ENCODE data around the gene ULBP1.
"Not testable (repeated sequence)": the region's sequence is repeated elsewhere in the genome, so short reads cannot be mapped to it uniquely, and the experiment has no call there.

The ULBP1 gene

DNA sequence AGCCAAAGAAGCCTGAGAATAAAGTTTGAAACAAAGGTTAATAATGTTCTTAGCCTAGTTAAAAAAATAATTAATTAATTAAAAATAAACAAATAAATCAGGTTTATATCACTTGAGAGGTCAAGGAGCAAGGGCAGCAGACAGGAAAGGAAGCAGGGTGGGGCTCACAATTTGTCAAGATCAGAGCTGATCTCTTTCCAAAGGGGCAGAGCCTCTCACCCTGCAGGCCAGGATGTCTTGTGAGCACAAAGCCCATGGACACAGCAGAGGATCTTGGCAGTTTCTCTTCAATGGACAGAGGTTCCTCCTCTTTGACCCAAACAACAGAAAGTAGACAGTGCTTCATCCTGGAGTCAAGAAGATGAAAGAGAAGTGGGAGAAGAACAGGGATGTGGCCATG, 14.9 kb downstream of the ULBP1 start:
- no peak for DNase-seq

DNA sequence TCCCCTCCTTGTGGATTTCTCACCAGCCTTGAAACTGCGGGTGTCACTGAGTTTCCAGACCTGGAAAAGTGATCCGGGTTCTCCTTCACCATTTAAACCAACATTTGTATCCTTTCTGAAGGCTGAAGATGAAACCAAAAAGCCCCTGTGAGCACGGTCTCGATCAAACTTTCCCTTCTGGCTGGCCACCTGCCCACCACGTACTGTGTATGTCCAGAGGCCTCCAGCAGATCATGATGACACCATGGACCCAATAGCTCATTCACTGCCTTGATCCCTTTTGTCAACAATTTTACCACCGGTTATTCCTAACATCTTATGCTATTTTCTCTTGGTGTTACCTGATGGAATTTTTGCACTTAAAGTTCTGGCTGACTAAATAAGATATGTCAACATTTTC, 15.6 kb downstream of the ULBP1 start:
- no peak for DNase-seq

DNA sequence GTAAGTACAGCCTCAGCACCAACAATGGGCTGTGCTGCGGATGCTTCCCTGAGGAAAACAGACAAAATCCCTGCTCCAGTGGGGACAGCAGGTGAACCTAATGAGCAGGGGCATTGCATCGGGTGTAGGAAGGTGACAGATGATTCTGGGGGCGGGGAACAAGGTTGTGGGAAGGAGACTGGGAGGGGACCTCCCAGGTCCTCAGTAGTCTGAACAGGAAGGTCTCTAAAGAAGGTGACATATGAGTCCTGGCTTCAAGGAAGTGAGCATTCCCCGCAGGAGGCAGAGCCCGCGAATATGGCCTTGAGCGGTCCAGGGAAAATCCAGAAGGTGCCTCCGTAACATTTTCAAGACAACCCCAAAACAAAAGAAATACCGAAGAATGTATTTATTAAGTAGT, 19.4 kb downstream of the ULBP1 start:
- DNase-seq, result no peak

DNA sequence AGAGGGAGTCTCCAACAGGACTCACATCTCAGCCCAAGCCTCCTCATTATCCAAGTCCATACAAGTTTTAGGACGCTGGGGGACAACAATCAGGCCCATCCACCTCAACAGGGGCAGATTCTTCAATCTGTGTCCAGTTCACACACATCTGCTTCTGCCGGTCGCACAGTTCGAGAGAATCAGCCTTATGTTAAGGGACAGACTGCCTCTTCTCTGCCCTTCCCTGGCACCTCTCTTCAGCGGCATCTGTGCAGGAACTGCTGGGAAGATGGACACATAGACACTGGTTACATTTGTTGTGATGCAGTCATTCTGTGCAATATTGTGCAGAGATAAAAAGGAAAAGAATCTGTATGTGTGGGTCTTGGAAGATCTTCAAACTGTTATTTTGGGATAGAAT, 21.0 kb downstream of the ULBP1 start:
- no peak for DNase-seq

DNA sequence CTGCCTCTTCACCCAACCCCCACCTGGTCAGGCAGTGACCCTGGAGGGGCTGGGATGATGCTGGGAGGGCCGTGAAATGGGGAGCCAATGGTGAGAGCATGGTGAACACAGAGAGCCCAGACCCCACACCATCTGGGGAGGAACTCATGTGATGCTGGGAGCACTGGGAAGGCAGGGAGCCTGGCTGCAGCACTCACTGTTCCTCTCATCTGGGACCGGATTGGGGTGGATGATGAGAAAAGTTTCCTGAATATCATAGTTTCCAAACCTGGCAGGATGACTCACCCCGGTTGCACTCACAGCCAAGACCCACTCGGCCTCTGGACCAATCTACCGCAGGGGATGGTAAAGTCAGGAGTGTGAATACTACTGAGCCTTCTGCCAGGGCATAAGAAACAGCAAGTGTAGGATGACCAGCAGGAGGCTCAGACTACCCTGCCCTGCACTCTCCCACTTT, 21.8 kb downstream of the ULBP1 start:
- DNase-seq, result no peak

DNA sequence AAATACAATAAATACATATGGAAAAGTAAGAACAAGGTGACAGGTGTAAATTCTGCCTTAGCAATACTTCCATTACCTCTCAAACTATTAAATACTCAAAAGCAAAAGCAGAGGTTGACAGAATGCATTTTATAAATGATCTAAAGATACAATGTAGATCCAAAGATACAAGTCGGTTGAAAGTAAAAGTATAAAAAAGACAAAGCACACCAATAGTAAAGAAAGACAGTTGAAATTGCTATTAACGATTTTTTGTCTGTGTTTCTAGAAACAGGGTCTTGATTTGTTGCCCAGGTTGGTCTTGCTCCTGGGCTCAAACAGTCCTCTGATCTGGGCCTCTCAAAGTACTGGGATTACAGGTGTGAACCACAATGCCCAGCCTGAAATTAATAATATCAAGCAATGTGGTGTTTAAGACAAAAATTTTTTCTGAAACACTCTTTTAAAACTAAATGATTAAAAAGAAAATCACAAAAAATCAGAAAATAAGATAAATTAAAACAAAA, 23.9 kb downstream of the ULBP1 start:
- no peak for DNase-seq

DNA sequence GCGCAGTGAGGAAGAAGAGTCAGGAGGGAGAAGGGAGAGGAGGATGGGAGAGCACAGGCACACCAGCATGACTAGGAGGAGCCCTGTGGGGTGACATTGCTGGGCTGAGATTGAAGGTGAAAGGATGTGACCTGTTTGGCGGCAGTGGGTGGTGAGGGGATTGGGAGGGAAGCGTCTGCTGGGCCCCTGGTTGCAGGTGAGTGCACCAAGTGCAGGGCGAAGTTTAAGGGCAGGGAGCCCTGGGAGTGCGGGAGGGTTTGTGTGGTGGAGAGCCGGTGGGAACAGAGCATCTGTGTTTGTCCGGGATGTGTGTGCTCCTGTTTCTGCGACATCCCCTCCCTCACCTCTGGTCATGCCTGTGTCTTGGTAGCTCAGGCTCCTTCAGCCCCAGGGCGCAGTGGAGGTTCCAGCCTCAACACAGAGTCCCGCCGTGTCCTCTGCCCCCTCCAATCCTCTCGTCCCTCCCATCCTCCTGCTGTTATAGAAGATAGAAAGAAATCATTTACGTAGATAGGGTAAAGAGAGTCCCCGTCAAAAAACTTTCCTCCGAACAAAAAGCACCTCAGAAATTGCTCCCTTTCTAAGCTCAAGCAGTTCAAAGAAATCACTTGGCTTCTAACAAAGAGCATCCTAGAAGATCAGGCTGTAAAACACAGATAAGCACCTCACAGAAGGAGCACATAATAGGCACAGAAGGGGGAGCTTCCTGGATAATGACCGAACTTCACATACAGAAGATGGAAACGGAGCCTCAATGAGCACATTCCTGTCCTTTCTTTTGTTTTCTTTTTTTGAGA, 25.0 kb downstream of the ULBP1 start:
- DNase-seq, result no peak

DNA sequence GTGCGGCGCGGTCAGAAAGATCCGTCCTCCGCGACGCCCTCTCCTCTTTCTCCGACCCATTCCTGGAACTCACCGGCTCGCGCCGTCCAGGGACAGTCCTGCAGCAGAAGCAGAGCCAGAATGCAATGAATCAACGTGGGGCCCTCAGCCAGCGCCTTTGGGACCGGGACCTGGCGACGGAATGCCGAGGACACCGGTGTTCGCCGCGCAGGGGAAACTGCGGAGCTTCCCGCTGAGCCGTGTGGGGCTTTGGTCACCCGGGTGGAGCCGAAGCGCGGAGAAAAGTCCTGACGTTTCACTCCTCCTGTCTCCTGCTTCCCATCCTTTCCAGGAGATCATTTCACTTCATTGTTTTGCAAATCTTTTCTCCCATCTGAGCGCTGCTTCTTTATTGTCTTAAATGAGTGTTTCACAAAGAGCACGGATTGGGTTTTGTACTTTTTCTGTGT, 26.5 kb downstream of the ULBP1 start:
- DNase-seq, result no peak

DNA sequence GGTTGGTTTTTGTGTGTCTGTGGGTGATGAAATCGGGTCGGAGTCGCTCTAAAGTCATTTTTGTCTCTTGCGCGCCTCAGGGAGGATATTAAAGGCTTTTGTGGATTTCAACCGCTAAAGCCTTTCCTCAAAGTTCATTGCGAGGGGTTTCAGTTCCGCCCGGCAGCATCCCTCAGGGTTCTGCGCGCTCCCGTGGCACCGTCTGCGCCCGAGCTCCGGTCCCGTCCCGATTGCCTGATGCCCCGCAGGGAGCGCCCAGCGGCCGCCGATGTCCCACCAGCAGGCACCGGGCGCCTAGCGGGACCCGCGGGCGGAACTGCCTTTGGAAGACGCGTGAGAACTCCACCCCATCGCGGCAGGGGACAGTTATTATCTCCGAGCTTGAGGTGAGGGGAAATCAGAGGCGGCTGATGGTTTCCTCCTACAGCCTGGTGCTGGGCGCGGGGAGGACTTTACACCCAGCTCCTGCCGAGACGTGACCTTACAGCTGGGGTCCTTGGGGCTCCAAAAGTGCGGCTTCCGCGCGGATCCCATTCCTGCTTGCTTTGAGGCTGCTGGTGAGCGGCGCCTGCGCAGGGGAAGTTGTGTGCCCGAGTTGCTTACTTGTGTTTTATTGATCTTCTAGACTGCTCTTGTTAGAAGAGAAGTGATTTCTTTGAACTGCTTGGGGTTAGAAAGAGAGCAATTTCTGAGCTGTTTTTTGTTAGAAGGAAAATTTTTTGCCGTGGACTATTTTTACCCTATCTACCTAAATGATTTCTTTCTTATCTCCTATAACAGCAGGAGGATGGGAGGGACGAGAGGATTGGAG, 27.1 kb downstream of the ULBP1 start:
- peak; percentile 19 for DNase-seq

DNA sequence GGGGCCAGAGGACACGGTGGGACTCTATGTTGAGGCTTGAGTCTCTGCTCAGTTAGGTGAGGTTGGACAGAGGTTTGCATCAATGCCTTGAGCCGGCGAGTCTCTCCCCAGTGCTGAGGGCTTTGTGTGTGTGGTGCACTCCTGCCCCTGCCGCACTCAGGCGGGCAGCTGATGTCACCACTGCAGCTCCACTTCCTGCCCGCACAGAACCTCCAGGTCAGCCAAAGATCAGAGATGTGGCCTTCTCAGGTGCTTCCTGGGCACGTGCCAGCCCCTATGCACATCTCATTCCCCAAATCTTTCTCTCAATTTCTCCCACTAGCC, 27.7 kb downstream of the ULBP1 start:
- DNase-seq, result not testable (repeated sequence)

DNA sequence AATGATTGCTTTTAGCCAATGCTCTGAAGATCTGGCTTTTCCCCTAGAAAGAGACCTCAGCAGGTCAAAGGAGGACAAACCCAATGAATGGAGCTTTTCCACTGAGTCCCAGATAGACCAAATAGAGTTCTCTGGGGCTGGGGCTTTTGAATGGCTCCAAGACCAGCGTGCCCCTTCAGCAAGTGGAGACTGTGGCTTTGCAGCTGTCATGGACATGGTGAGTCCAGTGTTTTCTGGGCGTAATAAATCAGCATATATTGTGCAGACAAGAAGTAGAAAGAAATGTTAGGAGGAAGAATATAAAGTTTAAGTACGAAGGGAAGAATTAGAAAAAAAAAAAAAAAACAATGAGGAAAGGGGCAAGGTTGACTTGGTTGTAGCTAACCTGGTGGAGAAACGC, 28.1 kb downstream of the ULBP1 start:
- DNase-seq, result no peak

DNA sequence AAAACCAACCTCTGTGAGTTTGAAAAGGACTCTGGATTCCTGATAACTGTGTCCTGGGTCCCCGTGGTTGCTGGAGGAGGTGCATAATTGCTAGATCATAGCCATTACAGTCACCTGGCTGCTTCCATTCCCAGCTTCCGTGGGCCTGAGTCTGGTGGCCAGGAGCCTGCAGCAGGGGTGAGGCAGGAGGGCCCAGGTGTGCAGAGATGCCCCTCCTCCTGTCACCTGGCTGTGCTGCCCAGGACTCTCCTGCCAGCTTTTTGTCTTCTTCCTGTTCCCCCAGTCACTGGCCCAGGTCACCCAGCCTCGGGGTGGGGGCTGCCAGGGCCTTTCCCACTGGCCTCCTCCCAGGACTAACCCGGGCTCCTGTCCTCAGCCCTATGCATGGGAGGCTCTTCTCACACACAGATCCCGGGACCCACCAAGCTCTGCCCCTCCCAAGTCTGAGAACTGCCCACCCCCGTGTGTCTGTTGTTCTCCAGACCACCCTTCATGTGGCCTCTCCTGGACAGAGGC, 31.6 kb downstream of the ULBP1 start:
- no peak for DNase-seq

DNA sequence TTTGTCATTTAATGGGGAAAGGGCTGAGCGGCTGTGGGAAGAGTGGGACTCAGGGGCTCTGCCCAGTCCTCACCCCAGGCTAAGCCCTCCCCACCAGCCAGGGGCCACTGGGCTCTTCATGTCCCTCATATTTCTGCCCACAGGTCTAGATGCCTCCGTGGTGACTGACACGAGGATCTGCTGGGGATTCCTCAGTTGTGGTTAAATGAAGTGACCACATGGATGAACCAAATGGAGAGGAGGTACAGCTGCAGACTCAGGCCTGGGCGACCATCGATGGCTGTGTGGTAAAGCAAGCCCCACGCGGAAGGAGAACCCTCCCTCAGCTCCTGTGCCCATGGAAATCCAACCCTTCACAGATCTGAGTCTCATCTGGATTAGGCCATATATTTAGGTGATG, 32.2 kb downstream of the ULBP1 start:
- no peak for DNase-seq

DNA sequence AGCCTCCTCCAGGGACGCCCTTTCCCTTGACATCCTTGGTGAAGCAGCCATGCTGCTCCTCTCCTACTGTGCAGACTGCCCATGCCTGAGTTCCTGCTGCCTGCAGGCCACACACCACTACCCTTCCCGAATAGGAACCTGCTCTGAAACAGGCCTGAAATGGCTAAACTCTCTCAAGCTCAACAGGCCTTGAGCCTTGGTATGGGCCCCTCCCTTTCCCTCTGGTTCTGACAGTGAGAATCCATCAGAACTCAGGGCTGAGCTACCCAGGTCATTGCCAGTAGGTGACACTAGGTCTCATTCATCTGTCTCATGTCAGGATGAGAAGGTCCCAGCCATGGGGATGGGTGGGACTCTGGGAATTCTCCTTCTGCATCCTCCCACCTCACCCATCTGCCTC, 35.9 kb downstream of the ULBP1 start:
- DNase-seq, result no peak

DNA sequence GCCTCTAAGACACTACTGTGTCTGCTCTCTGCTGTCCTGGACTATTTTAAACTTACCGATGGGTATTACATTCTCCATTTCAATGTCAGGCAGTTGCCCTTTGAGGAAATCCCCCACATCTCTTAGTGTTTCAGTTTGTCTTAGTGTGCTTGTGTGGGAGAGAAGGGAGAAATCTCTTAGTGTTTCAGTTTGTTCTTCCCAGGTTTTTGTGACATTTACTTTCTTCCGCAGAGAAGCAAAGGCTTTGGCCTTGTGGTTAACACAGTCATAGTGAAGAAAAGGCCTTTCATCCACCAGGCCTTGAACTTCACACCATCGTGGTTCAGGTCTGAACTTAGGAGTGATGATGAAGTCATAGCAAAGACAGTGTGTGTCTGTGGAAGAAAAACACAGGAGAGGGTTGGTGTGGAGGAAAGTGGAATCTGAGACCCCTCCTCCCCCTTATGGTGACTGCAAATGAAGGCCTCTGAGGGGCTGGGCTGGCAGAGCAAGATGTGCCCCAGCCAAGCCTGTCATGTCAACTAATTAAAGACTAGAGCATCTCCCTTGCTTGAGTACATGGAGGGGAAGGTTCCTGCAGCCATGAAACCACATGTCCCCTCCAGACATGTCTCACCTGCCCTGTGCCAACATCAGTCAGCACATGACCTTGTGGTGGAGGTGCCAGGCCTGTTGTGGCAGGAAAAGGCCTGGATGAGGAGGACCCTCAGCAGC, 37.7 kb downstream of the ULBP1 start:
- peak; percentile 49 for DNase-seq

DNA sequence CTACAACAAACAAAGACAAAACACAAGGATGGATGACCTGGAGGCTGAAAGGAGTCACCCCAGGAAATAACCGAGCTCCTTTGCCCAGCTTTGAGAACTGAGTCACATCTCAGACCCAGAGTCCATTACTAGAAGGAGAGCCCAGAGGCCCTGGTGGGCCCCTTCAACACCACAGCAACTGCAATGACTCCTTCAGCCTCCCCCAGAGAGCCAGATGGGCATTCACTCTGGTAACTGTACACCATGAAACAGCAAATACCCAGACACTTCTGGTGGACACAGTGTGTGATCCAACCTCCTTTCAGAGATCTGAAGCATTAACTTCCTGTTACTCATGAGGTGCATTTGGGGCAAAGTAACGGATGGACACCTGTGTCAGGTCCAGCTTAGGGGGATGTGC, 39.0 kb downstream of the ULBP1 start:
- no peak for DNase-seq

DNA sequence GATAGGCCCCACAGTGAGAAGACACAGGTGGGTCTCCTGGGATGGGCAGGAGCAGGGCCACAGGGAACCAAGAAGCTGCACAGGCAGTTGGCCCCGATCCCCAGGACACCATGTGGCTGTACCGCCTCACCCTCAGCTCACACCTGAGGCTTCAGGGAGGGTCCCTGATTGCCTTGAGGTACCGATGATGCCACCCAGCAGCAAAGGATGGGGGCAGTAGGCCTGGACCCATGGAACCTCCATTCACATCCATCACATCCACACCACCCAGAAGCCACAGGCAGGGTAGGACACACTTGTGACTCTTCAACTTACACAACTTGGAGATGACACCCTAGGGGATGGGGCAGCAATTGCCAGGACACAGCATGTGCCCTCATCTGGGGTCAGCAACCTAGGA, 39.9 kb downstream of the ULBP1 start:
- not testable (repeated sequence) for DNase-seq

DNA sequence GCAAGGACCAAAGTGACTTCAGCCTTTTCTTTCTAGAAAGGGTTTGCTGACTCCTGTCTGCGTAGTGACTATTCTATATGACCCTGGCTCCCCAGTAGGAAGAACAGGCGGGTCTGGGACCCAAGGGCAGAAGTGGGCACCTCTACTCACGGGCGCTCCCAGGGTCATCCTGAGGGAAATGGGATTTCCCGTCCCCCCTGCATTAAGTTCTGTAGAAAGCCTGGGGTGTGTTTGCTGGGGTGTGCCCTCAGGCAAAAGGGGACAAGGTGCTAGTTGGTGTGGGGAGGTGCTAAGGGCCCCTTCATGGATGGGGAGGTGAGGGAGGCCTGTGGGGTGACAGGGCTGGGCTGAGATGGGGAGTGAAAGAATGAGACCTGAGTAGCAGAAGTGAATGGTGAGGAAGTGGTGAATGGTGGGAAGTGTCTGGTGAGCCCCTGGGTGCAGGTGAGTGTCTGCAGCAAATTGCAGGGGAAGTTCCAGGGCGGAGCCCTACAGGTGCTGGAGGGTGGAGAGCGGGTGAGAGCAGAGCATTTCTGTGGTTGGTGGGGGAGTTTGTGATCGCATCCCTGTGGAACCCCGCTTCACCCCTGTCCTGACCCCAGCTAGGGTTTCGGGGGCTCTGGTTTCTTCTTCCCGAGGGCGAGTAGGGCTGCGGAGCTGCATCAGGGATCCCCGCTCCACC, 40.5 kb downstream of the ULBP1 start:
- peak; percentile 31 for DNase-seq

DNA sequence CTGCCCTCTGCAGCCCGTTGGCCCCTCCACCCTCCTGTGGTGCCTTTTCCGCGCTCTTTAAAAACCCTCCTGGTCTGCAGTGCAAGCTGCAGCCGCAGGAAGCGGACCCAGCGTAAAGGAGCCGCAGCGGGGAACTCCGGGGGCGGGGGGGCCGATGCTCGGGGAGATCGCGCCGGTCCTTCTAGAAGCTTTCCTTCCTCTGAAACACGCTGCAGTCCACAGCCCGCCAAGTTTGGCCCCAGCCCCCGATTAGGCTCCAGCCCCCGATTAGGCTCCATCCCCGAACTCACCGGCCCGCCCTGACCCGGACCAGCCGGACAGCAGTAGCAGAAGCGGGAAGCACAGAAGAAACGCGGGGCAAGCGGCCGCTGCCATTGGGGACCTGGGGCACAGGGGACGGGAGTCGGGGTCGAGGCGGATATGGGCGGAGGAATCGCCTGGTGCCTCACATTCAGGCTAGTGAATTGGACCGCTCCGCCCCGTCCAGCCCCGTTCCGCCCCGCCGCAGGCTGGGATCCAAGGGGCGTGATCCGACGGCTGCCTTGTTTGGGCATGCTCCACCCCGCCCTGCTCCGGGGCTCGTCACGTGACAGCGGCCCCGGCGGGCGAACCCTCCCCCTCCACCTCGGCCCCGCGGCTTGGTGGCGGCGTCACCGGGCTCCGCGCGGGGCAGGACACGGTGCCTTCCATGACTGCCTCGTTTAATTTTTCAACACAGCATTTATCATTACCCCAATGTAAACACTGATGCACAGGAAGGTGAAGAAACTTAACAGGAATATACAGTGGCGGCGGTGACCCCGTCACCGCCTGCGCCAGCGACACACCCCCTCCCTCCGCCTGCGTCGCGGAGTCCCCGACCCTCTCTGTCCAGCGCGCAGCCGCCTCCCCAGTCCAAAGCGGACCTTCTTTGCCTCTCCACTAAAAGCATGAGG, 41.3 kb downstream of the ULBP1 start:
- DNase-seq, result peak; percentile 90

DNA sequence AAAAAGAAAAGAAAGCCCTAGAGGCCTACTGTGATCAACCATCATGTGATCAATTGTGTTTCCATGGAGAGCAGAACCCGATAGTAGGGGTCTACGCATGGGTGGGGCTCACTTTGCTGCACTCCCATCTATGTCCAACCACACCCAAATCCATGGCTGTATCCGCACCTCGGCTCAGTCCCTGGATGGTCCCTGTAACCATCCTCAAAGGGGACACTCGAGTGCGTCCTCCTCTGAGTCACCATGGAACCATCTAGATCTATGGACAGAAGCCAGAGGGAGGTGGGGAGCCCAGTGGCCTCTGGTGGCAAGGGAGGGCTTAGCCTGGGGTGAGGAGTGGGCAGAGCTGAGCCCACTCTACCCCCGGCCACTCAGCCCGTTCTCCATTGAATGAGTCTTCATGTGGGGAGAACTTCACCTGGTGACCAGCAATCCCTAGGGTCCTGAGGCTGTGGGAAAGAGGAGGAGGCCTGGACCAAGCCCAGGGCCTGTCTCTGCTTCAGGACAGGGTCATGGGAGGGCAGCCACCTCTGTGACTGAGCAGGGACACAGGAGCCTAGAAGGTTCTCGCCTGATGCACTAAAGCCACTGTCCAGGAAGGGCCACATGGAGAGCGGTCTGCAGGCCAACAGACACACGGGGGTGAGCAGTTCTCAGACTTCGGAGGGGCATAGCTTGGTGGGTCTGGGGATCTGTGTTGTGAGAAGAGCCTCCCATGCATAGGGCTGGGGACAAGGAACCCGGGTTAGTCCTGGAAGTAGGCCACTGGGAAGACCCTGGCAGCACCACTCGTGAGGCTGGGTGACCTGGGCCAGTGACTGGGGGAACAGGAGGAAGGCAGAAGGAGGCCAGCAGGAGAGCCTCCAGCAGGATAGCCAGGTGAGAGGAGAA, 42.3 kb downstream of the ULBP1 start:
- no peak for DNase-seq

Data from activated CD4-positive, alpha-beta T cell treated with anti-CD3 and anti-CD28 coated beads for 48 hours (primary cell).